ENCODE measurements around the gene GPR158. TPM values are rescaled to one million over a fixed set of nuclear protein-coding genes. Genes with fewer than 3 reads are reported as not detected.

The GPR158 gene
- total and polyA plus RNA-seq, 7 donors, result 0.01 to 0.19 (median 0.06) TPM; not detected in 4

- H3K4me3 ChIP-seq, result no peak overlapping the region
- no peak for ATAC-seq
- no peaks in the 10 kb centered on the region for H3K27me3 ChIP-seq (ENCODE audit: insufficient read depth in 3 of 3, low read length in 2 of 3)
- no peaks in the 10 kb centered on the region for H3K9me3 ChIP-seq
- H3K4me1 ChIP-seq, result no peaks in the 10 kb centered on the region
- H3K36me3 ChIP-seq (ENCODE audit: insufficient read depth in 1 of 2, low read depth in 1 of 2), result no peaks in the 10 kb centered on the region
- TF ChIP-seq, protein P1, sequence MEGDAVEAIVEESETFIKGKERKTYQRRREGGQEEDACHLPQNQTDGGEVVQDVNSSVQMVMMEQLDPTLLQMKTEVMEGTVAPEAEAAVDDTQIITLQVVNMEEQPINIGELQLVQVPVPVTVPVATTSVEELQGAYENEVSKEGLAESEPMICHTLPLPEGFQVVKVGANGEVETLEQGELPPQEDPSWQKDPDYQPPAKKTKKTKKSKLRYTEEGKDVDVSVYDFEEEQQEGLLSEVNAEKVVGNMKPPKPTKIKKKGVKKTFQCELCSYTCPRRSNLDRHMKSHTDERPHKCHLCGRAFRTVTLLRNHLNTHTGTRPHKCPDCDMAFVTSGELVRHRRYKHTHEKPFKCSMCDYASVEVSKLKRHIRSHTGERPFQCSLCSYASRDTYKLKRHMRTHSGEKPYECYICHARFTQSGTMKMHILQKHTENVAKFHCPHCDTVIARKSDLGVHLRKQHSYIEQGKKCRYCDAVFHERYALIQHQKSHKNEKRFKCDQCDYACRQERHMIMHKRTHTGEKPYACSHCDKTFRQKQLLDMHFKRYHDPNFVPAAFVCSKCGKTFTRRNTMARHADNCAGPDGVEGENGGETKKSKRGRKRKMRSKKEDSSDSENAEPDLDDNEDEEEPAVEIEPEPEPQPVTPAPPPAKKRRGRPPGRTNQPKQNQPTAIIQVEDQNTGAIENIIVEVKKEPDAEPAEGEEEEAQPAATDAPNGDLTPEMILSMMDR (IDR thresholded peaks at IDR 0.05), result no peak
- WGBS, 3 donors, result 43 to 51% (median 45%) methylated on average over 3 of the region's 3 CpGs
- DNase-seq, result no peak
- intact Hi-C loops (cut with DNase I), result no loop called here
- no peak overlapping the region for H3K27ac ChIP-seq
These were observed 398.5 kb downstream of the GPR158 start for GRCh38 chr10:25573316-25573715.

DNA sequence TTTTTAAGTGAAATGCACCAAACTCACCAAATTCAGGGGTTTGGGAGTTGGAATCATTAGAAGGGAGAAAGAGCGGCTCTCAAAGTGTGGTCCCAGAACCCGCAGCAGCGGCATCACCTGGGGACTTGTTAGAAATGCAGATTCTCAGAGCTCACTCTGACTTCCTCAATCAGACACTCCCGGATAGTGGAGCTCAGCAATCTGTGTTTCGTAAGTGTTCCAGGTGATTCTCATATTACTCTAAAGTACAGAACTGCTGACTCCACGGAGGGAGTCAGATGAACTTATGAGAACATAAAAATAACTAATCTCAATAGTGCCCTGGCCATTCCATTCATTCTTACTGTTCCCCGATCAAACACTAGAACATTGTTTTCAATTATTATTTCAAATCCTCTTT is 400.5 kb downstream of the GPR158 start:
- TF ChIP-seq, protein P1 (IDR thresholded peaks at IDR 0.05), result no peak
- no peak overlapping the region for H3K27ac ChIP-seq
- DNase-seq (no peak), ATAC-seq (no peak)
- WGBS, 3 donors, result 48 to 60% (median 55%) methylated on average over 7 of the region's 7 CpGs
- intact Hi-C loops (cut with DNase I), result no loop called here
- no peaks in the 10 kb centered on the region for H3K9me3 ChIP-seq
- no peak overlapping the region for H3K4me3 ChIP-seq
- no peaks in the 10 kb centered on the region for H3K36me3 ChIP-seq (ENCODE audit: insufficient read depth in 1 of 2, low read depth in 1 of 2)
- no peaks in the 10 kb centered on the region for H3K4me1 ChIP-seq
- no peaks in the 10 kb centered on the region for H3K27me3 ChIP-seq (ENCODE audit: insufficient read depth in 3 of 3, low read length in 2 of 3)

DNA sequence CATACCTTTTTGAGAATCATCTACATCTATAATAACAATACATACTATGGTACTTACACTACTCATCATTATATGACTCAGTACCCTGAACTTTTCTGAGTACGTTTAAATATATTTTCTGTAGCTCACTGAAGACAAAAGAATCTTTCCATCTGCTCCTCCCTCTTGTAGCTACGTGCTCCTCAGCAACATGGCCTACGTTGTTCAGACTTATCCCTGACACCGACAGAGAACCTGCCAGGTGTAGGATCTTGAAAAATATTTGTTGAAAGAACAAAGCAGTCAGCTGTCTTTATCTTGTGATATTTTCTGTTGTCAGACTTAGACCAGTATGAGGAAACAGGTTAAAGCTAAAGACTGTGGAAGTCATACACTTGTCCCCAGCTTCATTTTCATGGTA is 403.3 kb downstream of the GPR158 start:
- WGBS, 3 donors, result 75 to 84% (median 81%) methylated on average over 4 of the region's 4 CpGs
- no peaks in the 10 kb centered on the region for H3K9me3 ChIP-seq
- intact Hi-C loops (cut with DNase I), result no loop called here
- H3K4me3 ChIP-seq, result no peak overlapping the region
- TF ChIP-seq, protein P1 (IDR thresholded peaks at IDR 0.05), result no peak
- no peaks in the 10 kb centered on the region for H3K27me3 ChIP-seq (ENCODE audit: insufficient read depth in 3 of 3, low read length in 2 of 3)
- DNase-seq, result no peak
- no peak overlapping the region for H3K27ac ChIP-seq
- no peak for ATAC-seq
- no peaks in the 10 kb centered on the region for H3K4me1 ChIP-seq
- H3K36me3 ChIP-seq (ENCODE audit: insufficient read depth in 1 of 2, low read depth in 1 of 2), result no peaks in the 10 kb centered on the region

- no peaks in the 10 kb centered on the region for H3K27me3 ChIP-seq (ENCODE audit: insufficient read depth in 3 of 3, low read length in 2 of 3)
- no peak overlapping the region for H3K4me3 ChIP-seq
- H3K9me3 ChIP-seq, result no peaks in the 10 kb centered on the region
- ATAC-seq, result no peak
- H3K4me1 ChIP-seq, result no peaks in the 10 kb centered on the region
- WGBS, 3 donors, result 68 to 73% (median 70%) methylated on average over 6 of the region's 6 CpGs
- intact Hi-C loops (cut with DNase I), result no loop called here
- DNase-seq, result no peak
- H3K36me3 ChIP-seq (ENCODE audit: insufficient read depth in 1 of 2, low read depth in 1 of 2), result no peaks in the 10 kb centered on the region
- TF ChIP-seq, protein P1 (IDR thresholded peaks at IDR 0.05), result no peak
- H3K27ac ChIP-seq, result no peak overlapping the region
These were observed 408.2 kb downstream of the GPR158 start for GRCh38 chr10:25582961-25583360.

GRCh38 chr10:25600651-25601050 is 425.9 kb downstream of the GPR158 start:
- no peak overlapping the region for H3K27ac ChIP-seq
- WGBS, 3 donors, result 22 to 27% (median 25%) methylated on average over 4 of the region's 4 CpGs
- no peaks in the 10 kb centered on the region for H3K4me1 ChIP-seq
- no peaks in the 10 kb centered on the region for H3K27me3 ChIP-seq (ENCODE audit: insufficient read depth in 3 of 3, low read length in 2 of 3)
- TF ChIP-seq, protein P1 (IDR thresholded peaks at IDR 0.05), result no peak
- DNase-seq (no peak), ATAC-seq (no peak)
- H3K4me3 ChIP-seq, result no peak overlapping the region
- no peaks in the 10 kb centered on the region for H3K9me3 ChIP-seq
- intact Hi-C loops (cut with DNase I), result no loop called here
- no peaks in the 10 kb centered on the region for H3K36me3 ChIP-seq (ENCODE audit: insufficient read depth in 1 of 2, low read depth in 1 of 2)

Measured in psoas muscle (tissue), 8 donors.